ENCODE measurements around the gene RGL1.

Gene RGL1

DNA sequence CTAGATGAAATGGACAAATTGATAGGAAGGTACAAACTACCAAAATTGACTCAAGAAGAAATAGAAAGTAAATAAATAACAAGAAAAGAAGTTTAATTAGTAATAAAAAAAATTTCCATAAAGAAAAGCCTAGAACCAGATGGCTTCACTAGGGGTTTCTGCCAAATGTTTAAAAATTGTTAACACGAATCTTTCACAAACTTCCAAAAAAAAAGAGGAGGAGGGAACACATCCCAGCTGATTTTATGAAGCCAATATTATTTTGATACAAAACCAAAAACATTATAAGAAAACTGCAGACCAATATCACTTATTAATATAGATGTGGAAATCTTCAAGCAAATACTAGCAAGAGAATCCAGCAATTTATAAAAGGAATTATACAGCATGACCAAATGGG lies 143.1 kb downstream of the RGL1 start:
- no peaks in the 10 kb centered on the region for H3K27me3 ChIP-seq (ENCODE audit: control insufficient read depth, low read length)
- H3K36me3 ChIP-seq (ENCODE audit: control insufficient read depth, low read length): no peaks in the 10 kb centered on the region
- H3K4me2 ChIP-seq (ENCODE audit: low read length): no peak overlapping the region
- TF ChIP-seq EZH2phosphoT487 (IDR thresholded peaks at IDR 0.05; ENCODE audit: borderline replicate concordance, low read length): no peak
- TF ChIP-seq, protein P1, sequence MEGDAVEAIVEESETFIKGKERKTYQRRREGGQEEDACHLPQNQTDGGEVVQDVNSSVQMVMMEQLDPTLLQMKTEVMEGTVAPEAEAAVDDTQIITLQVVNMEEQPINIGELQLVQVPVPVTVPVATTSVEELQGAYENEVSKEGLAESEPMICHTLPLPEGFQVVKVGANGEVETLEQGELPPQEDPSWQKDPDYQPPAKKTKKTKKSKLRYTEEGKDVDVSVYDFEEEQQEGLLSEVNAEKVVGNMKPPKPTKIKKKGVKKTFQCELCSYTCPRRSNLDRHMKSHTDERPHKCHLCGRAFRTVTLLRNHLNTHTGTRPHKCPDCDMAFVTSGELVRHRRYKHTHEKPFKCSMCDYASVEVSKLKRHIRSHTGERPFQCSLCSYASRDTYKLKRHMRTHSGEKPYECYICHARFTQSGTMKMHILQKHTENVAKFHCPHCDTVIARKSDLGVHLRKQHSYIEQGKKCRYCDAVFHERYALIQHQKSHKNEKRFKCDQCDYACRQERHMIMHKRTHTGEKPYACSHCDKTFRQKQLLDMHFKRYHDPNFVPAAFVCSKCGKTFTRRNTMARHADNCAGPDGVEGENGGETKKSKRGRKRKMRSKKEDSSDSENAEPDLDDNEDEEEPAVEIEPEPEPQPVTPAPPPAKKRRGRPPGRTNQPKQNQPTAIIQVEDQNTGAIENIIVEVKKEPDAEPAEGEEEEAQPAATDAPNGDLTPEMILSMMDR (IDR thresholded peaks at IDR 0.05; ENCODE audit: low read depth, low read length, poor library complexity, severe bottlenecking): no peak
- H3K4me1 ChIP-seq (ENCODE audit: control insufficient read depth, low read length): no peaks in the 10 kb centered on the region
- no peak overlapping the region for H3K27ac ChIP-seq (ENCODE audit: low read depth, low read length)
- H3K4me3 ChIP-seq (ENCODE audit: low read length): no peak overlapping the region
- no peaks in the 10 kb centered on the region for H3K9me2 ChIP-seq (replicated peaks; ENCODE audit: control insufficient read depth, low read length)
- no peaks in the 10 kb centered on the region for H3F3A ChIP-seq (ENCODE audit: control insufficient read depth, insufficient read depth)
- H3K79me2 ChIP-seq (ENCODE audit: control insufficient read depth, low read length): no peaks in the 10 kb centered on the region
- H3K9me3 ChIP-seq (ENCODE audit: control insufficient read depth, insufficient read depth, low read length): no peaks in the 10 kb centered on the region
- H4K20me1 ChIP-seq (ENCODE audit: control insufficient read depth, insufficient read depth, low read depth, low read length): no peaks in the 10 kb centered on the region

DNA sequence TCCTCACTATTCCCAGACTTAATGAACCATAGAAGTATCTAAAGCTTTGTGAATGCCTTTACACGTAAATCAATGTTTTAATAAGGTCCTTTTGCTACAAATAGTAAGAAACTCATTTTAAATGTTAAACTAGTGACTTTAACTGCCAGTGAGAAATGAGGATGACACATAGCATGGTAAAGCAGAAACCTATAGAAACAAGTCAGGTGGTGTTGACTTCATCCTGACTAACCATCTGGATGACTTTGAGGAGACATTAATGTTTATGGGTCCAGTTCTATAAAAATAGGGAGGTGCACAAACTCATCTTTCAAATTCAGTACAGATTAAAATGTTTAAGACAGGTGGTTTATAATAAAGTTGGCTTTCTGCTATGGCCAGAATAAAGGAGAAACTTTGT lies 147.2 kb downstream of the RGL1 start:
- Histone ChIP-seq H3K9me3 (ENCODE audit: control insufficient read depth, insufficient read depth, low read length) (no peaks in the 10 kb centered on the region), H3K79me2 (ENCODE audit: control insufficient read depth, low read length) (no peaks in the 10 kb centered on the region), H3F3A (ENCODE audit: control insufficient read depth, insufficient read depth) (no peaks in the 10 kb centered on the region), H3K4me3 (ENCODE audit: low read length) (no peak overlapping the region), H3K9me2 (replicated peaks; ENCODE audit: control insufficient read depth, low read length) (no peaks in the 10 kb centered on the region), H3K36me3 (ENCODE audit: control insufficient read depth, low read length) (no peaks in the 10 kb centered on the region), H3K4me1 (ENCODE audit: control insufficient read depth, low read length) (peaks cover 3% of the 10 kb centered on the region; the same call in 1 of the 2 replicates), H3K27ac (ENCODE audit: low read depth, low read length) (no peak overlapping the region), H3K4me2 (ENCODE audit: low read length) (no peak overlapping the region), H4K20me1 (ENCODE audit: control insufficient read depth, insufficient read depth, low read depth, low read length) (no peaks in the 10 kb centered on the region), H3K27me3 (ENCODE audit: control insufficient read depth, low read length) (peaks cover 2% of the 10 kb centered on the region; the same call in 1 of the 2 replicates)
- TF ChIP-seq, protein P1 (IDR thresholded peaks at IDR 0.05; ENCODE audit: low read depth, low read length, poor library complexity, severe bottlenecking): no peak
- no peak for TF ChIP-seq EZH2phosphoT487 (IDR thresholded peaks at IDR 0.05; ENCODE audit: borderline replicate concordance, low read length)

DNA sequence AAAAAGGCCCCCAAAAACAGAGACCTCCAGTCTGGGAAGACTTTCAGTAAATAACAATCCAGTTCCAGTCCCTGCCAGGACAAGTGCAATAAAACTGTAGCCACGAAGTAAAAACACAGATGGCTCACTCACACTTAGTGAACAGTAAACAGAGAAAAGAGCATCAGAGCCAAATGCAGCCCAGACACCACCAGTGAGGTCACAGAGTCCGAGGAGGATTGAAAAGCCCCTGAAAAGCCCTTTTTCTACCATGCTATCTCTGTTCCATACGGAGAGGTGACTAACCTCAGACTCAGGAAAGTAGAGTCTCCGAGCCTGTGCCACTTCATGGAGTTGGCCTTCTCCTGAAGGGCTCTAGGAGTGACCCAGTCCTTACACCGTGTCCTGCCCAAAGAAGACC lies 148.1 kb downstream of the RGL1 start:
- H3K4me2 ChIP-seq (ENCODE audit: low read length): no peak overlapping the region
- no peaks in the 10 kb centered on the region for H3K79me2 ChIP-seq (ENCODE audit: control insufficient read depth, low read length)
- H4K20me1 ChIP-seq (ENCODE audit: control insufficient read depth, insufficient read depth, low read depth, low read length): no peaks in the 10 kb centered on the region
- no peak for TF ChIP-seq EZH2phosphoT487 (IDR thresholded peaks at IDR 0.05; ENCODE audit: borderline replicate concordance, low read length)
- H3K9me3 ChIP-seq (ENCODE audit: control insufficient read depth, insufficient read depth, low read length): no peaks in the 10 kb centered on the region
- H3K4me1 ChIP-seq (ENCODE audit: control insufficient read depth, low read length): peaks cover 3% of the 10 kb centered on the region; the same call in 1 of the 2 replicates
- no peak overlapping the region for H3K27ac ChIP-seq (ENCODE audit: low read depth, low read length)
- H3K36me3 ChIP-seq (ENCODE audit: control insufficient read depth, low read length): no peaks in the 10 kb centered on the region
- H3K4me3 ChIP-seq (ENCODE audit: low read length): no peak overlapping the region
- no peaks in the 10 kb centered on the region for H3F3A ChIP-seq (ENCODE audit: control insufficient read depth, insufficient read depth)
- H3K9me2 ChIP-seq (replicated peaks; ENCODE audit: control insufficient read depth, low read length): no peaks in the 10 kb centered on the region
- peaks cover 2% of the 10 kb centered on the region; the same call in 1 of the 2 replicates for H3K27me3 ChIP-seq (ENCODE audit: control insufficient read depth, low read length)

DNA sequence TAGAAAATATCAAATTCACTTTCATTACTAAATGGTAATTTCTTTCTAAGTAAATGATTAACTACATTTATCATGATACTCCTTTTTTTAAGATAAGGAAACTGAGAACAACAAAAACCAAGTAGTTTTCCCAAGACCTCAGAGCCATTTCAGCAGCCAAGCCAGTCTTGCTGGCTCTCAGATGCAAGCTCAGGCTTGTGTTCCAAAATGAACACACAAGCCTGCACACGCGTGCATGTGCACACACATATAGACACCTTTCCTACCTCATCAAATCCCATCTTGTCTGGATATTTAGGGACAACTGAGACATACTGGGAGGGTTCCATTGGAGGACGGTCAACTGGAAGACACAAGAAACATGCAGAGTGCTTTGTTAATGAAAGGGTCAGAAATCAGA lies 149.6 kb downstream of the RGL1 start:
- Histone ChIP-seq H4K20me1 (ENCODE audit: control insufficient read depth, insufficient read depth, low read depth, low read length) (no peaks in the 10 kb centered on the region), H3K27ac (ENCODE audit: low read depth, low read length) (no peak overlapping the region), H3K36me3 (ENCODE audit: control insufficient read depth, low read length) (no peaks in the 10 kb centered on the region), H3F3A (ENCODE audit: control insufficient read depth, insufficient read depth) (no peaks in the 10 kb centered on the region), H3K4me2 (ENCODE audit: low read length) (no peak overlapping the region), H3K27me3 (ENCODE audit: control insufficient read depth, low read length) (peaks cover 2% of the 10 kb centered on the region; the same call in 1 of the 2 replicates), H3K9me2 (replicated peaks; ENCODE audit: control insufficient read depth, low read length) (no peaks in the 10 kb centered on the region), H3K9me3 (ENCODE audit: control insufficient read depth, insufficient read depth, low read length) (no peaks in the 10 kb centered on the region), H3K4me1 (ENCODE audit: control insufficient read depth, low read length) (peaks cover 3% of the 10 kb centered on the region; the same call in 1 of the 2 replicates), H3K79me2 (ENCODE audit: control insufficient read depth, low read length) (no peaks in the 10 kb centered on the region), H3K4me3 (ENCODE audit: low read length) (no peak overlapping the region)
- TF ChIP-seq EZH2phosphoT487 (IDR thresholded peaks at IDR 0.05; ENCODE audit: borderline replicate concordance, low read length): no peak
- TF ChIP-seq, protein P1 (IDR thresholded peaks at IDR 0.05; ENCODE audit: low read depth, low read length, poor library complexity, severe bottlenecking): no peak

Data from DOHH2 (cell line).